K562 (cell line): Measurements from ENCODE around the gene ABCA13. TPM values are rescaled to one million over a fixed set of nuclear protein-coding genes. Genes with fewer than 3 reads are reported as not detected.

Source experiments
- ATAC-seq: fragments of 200-7000 bp; cut with Tn5 transposase; 3 replicates; pipeline ENCODE4 v1.9.1; 2020; ENCODE audit warnings: moderate library complexity
- BruUV-seq: library from RNA; stranded (reverse); fragments of 400-500 nt; replicated peaks from 2 replicates; lab custom pipeline; 2021; lab: Mats Ljungman, UMichigan
- CTCF ChIA-PET: fragments of 300-600 bp; formaldehyde crosslinking; extraction: SDS; loops from one replicate; lab custom pipeline; 2021; ENCODE audit warnings: low intra/inter-chr PET ratio; lab: Yijun Ruan, JAX
- POLR2A ChIA-PET: fragments of 300-600, 350-650 bp; sonication (Branson Sonifier 250); formaldehyde crosslinking; extraction: SDS; loops from one replicate; lab custom pipeline; 2021; ENCODE audit warnings: antibody characterized with exemption, inconsistent platforms; lab: Yijun Ruan, JAX
- DNase-seq, 4 experiments: peaks; one replicate each; pipeline versions ENCODE4 v3.0.0 to v3.0.0-alpha.2; 2011 to 2018; ENCODE audit warnings: low spot score in 3 of 4, mixed read lengths in 3 of 4; ENCODE audit errors: extremely low read depth in 1 of 4
- FAIRE-seq: peaks from 2 replicates; lab custom pipeline; 2011; peaks lifted over from hg19 to GRCh38; lab: Jason Lieb, UNC
- H2AFZ ChIP-seq: 2 replicates; pipeline ENCODE4 v1.6.0; 2011; ENCODE audit warnings: low read depth, low read length, control low read depth, inconsistent platforms
- H3K27ac ChIP-seq: fragments of 200-600 bp; 3 replicates; pipeline ENCODE4 v1.8.0; 2011; ENCODE audit warnings: low read depth, mild to moderate bottlenecking, control low read depth, inconsistent platforms, low read length, moderate library complexity, mixed read lengths; ENCODE audit errors: extremely low read depth
- H3K27me3 ChIP-seq, 2 experiments: fragments of 300-600 bp in 1 of 2; 2 replicates in 1 of 2; 3 replicates in 1 of 2; pipeline versions ENCODE4 v1.6.0 to v1.8.0; 2011; ENCODE audit warnings: inconsistent platforms in 2 of 2, low read length in 2 of 2, mild to moderate bottlenecking in 1 of 2, mixed read lengths in 1 of 2, moderate library complexity in 1 of 2; ENCODE audit not compliant: control insufficient read depth in 2 of 2, insufficient read depth in 2 of 2
- H3K36me3 ChIP-seq: fragments of 300-600 bp; 3 replicates; pipeline ENCODE4 v1.8.0; 2011; ENCODE audit warnings: mild to moderate bottlenecking, low read length, inconsistent platforms; ENCODE audit not compliant: control insufficient read depth, insufficient read depth
- H3K4me1 ChIP-seq, 2 experiments: fragments of 200-600 bp in 1 of 2; replicated peaks in 1 of 2; 2 replicates in 1 of 2; 3 replicates in 1 of 2; pipeline versions ENCODE4 v1.5.1 to v1.8.0; 2011; ENCODE audit warnings: inconsistent platforms in 2 of 2, low read length in 2 of 2, mild to moderate bottlenecking in 1 of 2, mixed read lengths in 1 of 2, moderate library complexity in 1 of 2; ENCODE audit not compliant: control insufficient read depth in 2 of 2, insufficient read depth in 2 of 2
- H3K4me2 ChIP-seq: 2 replicates; pipeline ENCODE4 v1.6.1; 2011; ENCODE audit warnings: low read length, control low read depth, inconsistent platforms, mixed read lengths; ENCODE audit not compliant: insufficient read depth
- H3K4me3 ChIP-seq: fragments of 200-600 bp; sonication (generic), shearing (Covaris generic); 2 replicates; pipeline ENCODE4 v1.5.1; 2016; ENCODE audit warnings: control low read depth, inconsistent platforms
- H3K79me2 ChIP-seq: fragments of 200-600 bp; 3 replicates; pipeline ENCODE4 v1.8.0; 2011; ENCODE audit warnings: low read length, inconsistent platforms; ENCODE audit not compliant: control insufficient read depth, insufficient read depth
- H3K9ac ChIP-seq, 2 experiments: 2 replicates each; pipeline versions ENCODE4 v1.6.0 to v1.6.1; 2011; ENCODE audit warnings: low read depth in 2 of 2, low read length in 2 of 2, control low read depth in 1 of 2, inconsistent platforms in 1 of 2, mild to moderate bottlenecking in 1 of 2, mixed read lengths in 1 of 2; ENCODE audit not compliant: insufficient read depth in 1 of 2
- H3K9me1 ChIP-seq: one replicate; pipeline ENCODE4 v1.6.0; 2011; ENCODE audit warnings: inconsistent platforms, mild to moderate bottlenecking, low read length, moderate library complexity; ENCODE audit not compliant: control insufficient read depth, insufficient read depth
- H3K9me3 ChIP-seq: replicated peaks from 2 replicates; pipeline ENCODE4 v1.5.1; 2011; ENCODE audit warnings: low read depth, low read length, inconsistent platforms; ENCODE audit not compliant: control insufficient read depth, insufficient read depth
- H4K20me1 ChIP-seq: replicated peaks from 2 replicates; pipeline ENCODE4 v1.6.1; 2011; ENCODE audit warnings: low read length, inconsistent platforms, mixed read lengths; ENCODE audit not compliant: control insufficient read depth, insufficient read depth
- HLTF ChIP-seq: fragments of 450-650 bp; IDR thresholded peaks from 2 replicates; pipeline ENCODE4 v1.6.1; 2016
- MAFK ChIP-seq: IDR thresholded peaks from 2 replicates; pipeline ENCODE4 v1.6.1; 2011; ENCODE audit warnings: low read length, improper control_type of control experiment
- MAX ChIP-seq: sonication (generic); formaldehyde crosslinking; IDR thresholded peaks from 2 replicates; pipeline ENCODE4 v1.9.0; 2022; ENCODE audit warnings: mild to moderate bottlenecking, missing genetic modification reagents
- NBN ChIP-seq: fragments of 450-650 bp; IDR thresholded peaks from 2 replicates; pipeline ENCODE4 v1.6.1; 2016; ENCODE audit warnings: low read depth, mild to moderate bottlenecking
- NFIX ChIP-seq: fragments of 250-450 bp; sonication (Bioruptor Pico); IDR thresholded peaks from 2 replicates; pipeline ENCODE4 v1.4.0; 2020; ENCODE audit warnings: low read depth, mild to moderate bottlenecking, moderate library complexity
- RBM17 ChIP-seq: fragments of 200-400 bp; formaldehyde crosslinking; IDR thresholded peaks from 2 replicates; pipeline ENCODE4 v1.6.1; 2017; ENCODE audit warnings: low read depth, mild to moderate bottlenecking, low read length, borderline replicate concordance
- TCF3 ChIP-seq: sonication (generic); formaldehyde crosslinking; IDR thresholded peaks from 2 replicates; pipeline ENCODE4 v1.4.0; 2020; ENCODE audit warnings: mild to moderate bottlenecking, missing genetic modification reagents
- ZNF121 ChIP-seq: sonication (generic); formaldehyde crosslinking; conservative IDR thresholded peaks from 2 replicates; pipeline ENCODE4 v1.8.0; 2022; ENCODE audit warnings: missing genetic modification reagents
- ZNF354B ChIP-seq: fragments of 250-450 bp; sonication (Bioruptor Pico); IDR thresholded peaks from 2 replicates; pipeline ENCODE4 v1.4.0; 2020
- ZNF79 ChIP-seq: fragments of 250-450 bp; sonication (Bioruptor Pico); IDR thresholded peaks from 2 replicates; pipeline ENCODE4 v1.4.0; 2020; ENCODE audit warnings: low read depth, mild to moderate bottlenecking, moderate library complexity
- WGBS: fragments of 100-300 bp; shearing (Covaris generic); methylation state at CpG from one replicate; pipeline ENCODE4 v1.1.6; 2016; ENCODE audit warnings: low coverage, mixed read lengths; ENCODE audit not compliant: insufficient coverage; ENCODE audit errors: missing lambda C conversion rate; 5-methylcytosine and 5-hydroxymethylcytosine counted together
- in situ Hi-C: fragments of 300-500 bp; cut with MboI; formaldehyde crosslinking; loops from 4 replicates; pipeline ENCODE4 v1.15.0; 2018; ENCODE audit warnings: inconsistent platforms, mixed read lengths
- intact Hi-C: fragments of 100-400 bp; cut with micrococcal nuclease; formaldehyde crosslinking; loops from 2 replicates; pipeline ENCODE4 v1.14.2; 2022
- polyA plus RNA-seq, 8 experiments: library from polyadenylated mRNA; depleted of rRNA in 4 of 8; stranded (reverse) in 5 of 8; unstranded in 3 of 8; fragments of >200 nt; fragmentation: Nextera tagmentation in 2 of 8; fragmentation: Illumina TruSeq in 1 of 8; extraction: Ambion mirVana in 2 of 8; extraction: Trizol in 1 of 8; gene quantifications; 2 replicates each; pipeline versions ENCODE4 v1.2.1 to v1.2.3, GENCODE V29; 2011 to 2014; ENCODE audit warnings: inconsistent platforms in 1 of 8, missing spikeins in 1 of 8
- total RNA-seq, 7 experiments: library from RNA; depleted of rRNA in 6 of 7; stranded (reverse); fragments of >200 nt in 6 of 7; fragmentation: Illumina TruSeq in 2 of 7; extraction: Trizol in 2 of 7; gene quantifications; 2 replicates each; pipeline versions ENCODE4 v1.2.1 to v1.2.3, GENCODE V29; 2011 to 2021; ENCODE audit warnings: low replicate concordance in 1 of 7

The ABCA13 gene
- total and polyA plus RNA-seq, 9 of the 15 experiments (the other 6 are each of a cell fraction or from before 2014, with no cell fraction given) = 0.14 to 1.5 (median 0.38) TPM

- ATAC-seq (no peak), FAIRE-seq (no peak), DNase-seq (no peak)
- POLR2A ChIA-PET = no interaction called here
- BruUV-seq = no TSS peak
- no peaks in the 10 kb centered on the region for H3K79me2 ChIP-seq
- H3K4me1 ChIP-seq = no peaks in the 10 kb centered on the region
- in situ Hi-C loops (no loop called here), intact Hi-C loops (no loop called here)
- H3K9ac ChIP-seq = no peak overlapping the region
- H3K9me1 ChIP-seq = no peaks in the 10 kb centered on the region
- H3K36me3 ChIP-seq = no peaks in the 10 kb centered on the region
- H3K27ac ChIP-seq = no peak overlapping the region
- H4K20me1 ChIP-seq = no peaks in the 10 kb centered on the region
- no peak overlapping the region for H3K4me2 ChIP-seq
- no peaks in the 10 kb centered on the region for H3K9me3 ChIP-seq
- no peaks in the 10 kb centered on the region for H3K27me3 ChIP-seq
- CTCF ChIA-PET = no interaction called here
- 0% methylated on average over 3 of the region's 3 CpGs for WGBS
- TF ChIP-seq MAX (CRISPR knock-in tag) = no peak
- TF ChIP-seq HLTF = no peak
- TF ChIP-seq ZNF121 = no peak
- TF ChIP-seq ZNF354B (CRISPR knock-in tag) = no peak
- no peak for TF ChIP-seq TCF3 (CRISPR knock-in tag)
- TF ChIP-seq NFIX (CRISPR knock-in tag) = no peak
- TF ChIP-seq MAFK = no peak
- no peak for TF ChIP-seq NBN
- TF ChIP-seq RBM17 = no peak
- TF ChIP-seq ZNF79 (CRISPR knock-in tag) = no peak
- TF ChIP-seq, all 486 proteins: peak for 0
- Histone ChIP-seq H3K4me3 (no peak overlapping the region), H2AFZ (no peak overlapping the region)
Measured at GRCh38 chr7:48316768-48317167, 145.5 kb downstream of the ABCA13 start.
